ENCODE data around the gene HOXD8.

HOXD8 gene

DNA sequence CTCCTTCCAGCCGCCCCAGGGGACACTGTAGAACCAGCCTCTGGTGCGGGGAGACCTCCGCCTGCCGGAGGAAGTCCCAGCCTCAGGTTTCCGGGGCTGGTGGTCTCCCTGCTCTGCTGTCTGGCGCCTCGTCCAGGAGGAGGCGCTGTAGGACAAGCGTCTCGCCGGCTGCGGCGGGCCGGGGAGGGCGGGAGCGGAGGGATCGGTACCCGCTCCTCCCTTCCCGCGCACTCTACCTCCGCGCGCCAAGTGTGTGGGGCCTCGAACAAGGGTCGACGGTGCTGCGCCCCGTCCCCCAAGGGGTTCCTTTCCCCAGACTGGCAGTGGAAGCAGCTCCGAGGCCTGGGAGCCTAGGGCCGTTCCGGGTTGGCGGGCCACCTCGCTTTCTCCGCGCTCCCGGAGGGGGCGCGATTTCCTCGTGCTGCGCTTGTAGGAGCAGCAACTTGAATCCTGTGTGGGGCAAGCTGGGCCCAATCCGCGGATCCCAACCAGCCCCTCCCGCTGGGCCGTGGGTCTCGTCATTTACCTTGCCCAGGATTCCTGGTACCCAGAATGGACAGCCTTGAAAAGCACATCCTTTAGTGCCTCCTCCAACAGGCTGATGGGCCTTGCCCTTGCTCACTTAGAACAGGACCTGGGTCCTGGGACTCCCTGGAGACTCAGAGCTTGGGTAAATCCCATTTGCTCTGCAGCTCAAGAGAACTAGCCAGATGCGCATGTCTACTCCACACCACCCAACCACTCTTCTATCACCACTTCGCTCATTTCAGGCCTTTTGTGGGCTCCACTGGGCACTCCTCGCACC, 11.2 kb downstream of the HOXD8 start:
- H3K27ac ChIP-seq, result no peak overlapping the region
- DNase-seq (ENCODE audit: low read depth, low spot score), result no peak

DNA sequence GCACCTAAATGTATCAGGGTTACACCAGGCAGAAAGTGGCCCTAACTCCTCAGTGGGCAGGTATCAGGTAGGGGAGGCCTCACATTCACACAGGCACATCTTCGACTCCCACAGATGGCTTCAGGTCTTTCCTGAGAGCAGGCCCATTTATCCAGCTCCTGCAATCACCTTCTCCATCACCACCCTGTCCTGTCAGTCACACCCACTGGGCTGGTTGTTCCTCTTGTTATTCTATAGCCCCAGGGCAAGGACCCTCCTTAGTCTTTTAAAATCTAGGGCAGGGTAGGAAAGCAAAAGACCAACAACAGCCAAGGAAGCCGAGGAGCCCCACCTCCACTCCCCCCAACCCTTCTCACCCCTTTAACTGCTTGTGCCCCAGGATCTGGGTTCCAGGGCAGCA, 12.8 kb downstream of the HOXD8 start:
- no peak overlapping the region for H3K27ac ChIP-seq
- DNase-seq (ENCODE audit: low read depth, low spot score), result no peak

DNA sequence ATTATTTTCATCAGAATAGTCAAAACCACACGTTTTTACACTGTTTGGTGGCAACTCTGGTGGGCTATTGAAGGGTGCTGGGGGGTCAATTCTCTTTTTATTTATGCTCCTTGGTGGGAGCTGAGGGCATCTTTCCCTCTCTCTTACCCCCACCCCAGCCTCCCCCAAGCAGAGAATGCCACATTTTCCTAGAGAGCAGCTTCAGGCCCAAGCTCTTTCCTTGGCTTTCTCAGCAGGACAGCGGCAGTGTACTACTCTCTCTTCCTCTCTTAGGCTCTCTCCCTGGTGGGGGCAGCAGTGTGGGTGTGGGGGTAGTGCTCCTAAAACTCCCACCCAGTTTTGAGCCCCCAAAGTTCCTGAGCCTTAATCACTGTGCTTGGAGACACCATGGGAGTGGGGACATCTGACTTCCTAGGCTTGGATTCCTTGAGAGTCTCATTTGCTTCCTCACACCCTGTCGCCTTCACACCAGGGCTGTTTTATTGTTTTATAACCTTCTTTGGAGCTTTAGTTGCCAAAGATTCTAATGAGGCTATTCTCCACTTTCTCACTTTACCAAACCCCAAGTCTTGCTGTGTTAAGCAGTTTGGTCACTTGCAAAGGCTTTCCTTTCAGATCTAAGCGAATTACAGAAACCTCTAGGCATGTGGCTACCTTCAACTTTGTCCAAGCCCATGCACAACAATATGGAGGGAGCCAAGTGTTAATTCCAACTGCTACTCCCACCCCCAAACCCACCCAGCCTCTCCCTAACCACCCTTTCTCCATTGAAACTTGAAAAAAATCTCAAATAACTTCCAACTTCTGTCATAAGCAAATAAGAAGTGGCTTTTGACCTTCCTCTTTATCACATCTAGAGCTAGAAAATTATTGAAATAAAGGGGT, 15.8 kb downstream of the HOXD8 start:
- no peak for DNase-seq (ENCODE audit: low read depth, low spot score)
- no peak overlapping the region for H3K27ac ChIP-seq

DNA sequence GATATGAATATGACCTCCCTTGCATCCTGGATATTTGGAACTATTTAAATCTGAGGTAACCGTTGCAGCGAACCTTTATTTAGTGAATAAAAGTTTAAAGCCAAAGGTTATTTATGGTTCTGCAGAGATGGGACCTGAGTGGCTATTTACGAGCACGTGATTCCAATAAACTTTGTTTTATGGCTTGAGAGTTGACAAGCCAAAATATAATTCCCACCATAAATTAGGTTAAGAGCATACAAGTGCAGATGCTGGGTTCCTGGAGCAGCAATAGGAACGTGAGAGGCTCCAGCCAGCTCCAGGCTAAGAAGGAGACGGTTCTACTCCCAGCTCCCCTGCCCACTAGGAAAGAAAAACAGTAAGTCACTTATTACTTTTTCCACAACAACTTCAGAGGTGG, 16.6 kb downstream of the HOXD8 start:
- H3K27ac ChIP-seq, result no peak overlapping the region
- no peak for DNase-seq (ENCODE audit: low read depth, low spot score)

DNA sequence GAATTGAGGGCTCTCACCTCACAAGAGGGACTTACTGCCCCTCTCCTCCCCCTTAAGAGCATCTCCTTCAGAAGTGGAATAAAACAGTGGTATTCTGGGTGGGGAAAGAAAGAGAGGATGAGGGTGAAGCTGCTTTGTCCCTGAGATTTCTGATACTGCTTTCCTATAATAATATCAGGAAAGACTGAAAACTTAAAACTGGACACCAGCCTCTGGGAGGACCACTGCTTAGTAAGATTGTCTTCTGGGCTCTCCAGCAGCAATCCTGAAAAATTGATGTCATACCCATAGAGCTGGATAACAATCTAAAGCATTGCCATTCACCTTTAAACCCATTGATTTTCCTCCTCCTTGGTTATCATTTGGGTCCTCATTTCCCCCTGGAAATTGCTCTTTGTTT, 17.1 kb downstream of the HOXD8 start:
- no peak overlapping the region for H3K27ac ChIP-seq
- DNase-seq (ENCODE audit: low read depth, low spot score), result no peak

DNA sequence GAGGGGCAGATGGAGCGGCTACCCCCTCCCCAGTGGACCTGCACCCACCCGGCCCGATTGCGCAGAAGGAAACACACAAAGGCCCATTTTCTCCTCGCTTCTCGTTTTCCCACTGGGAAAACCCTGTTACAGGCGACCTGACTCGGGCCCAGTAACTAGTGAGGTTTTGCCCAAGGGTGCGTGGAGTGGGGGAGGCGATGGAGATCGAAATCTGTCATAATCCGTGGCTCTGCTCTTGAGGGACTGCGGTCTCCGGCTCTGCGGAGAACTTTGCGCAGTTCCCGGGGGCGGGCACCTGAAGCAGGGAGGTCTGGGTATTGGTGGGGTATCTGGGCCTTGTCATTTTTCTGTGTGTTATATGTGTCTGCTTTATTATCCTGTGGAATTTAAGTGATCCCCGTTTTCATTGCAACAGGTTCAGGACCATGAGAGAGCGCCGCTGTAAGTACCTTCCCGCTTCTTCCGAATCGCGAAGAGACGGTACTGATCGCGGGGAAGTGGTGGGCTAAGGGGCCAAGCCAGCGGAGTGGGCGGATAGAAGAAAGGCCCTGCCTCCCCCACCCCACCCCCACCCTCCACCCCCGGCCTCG, 17.8 kb downstream of the HOXD8 start:
- no peak for DNase-seq (ENCODE audit: low read depth, low spot score)

DNA sequence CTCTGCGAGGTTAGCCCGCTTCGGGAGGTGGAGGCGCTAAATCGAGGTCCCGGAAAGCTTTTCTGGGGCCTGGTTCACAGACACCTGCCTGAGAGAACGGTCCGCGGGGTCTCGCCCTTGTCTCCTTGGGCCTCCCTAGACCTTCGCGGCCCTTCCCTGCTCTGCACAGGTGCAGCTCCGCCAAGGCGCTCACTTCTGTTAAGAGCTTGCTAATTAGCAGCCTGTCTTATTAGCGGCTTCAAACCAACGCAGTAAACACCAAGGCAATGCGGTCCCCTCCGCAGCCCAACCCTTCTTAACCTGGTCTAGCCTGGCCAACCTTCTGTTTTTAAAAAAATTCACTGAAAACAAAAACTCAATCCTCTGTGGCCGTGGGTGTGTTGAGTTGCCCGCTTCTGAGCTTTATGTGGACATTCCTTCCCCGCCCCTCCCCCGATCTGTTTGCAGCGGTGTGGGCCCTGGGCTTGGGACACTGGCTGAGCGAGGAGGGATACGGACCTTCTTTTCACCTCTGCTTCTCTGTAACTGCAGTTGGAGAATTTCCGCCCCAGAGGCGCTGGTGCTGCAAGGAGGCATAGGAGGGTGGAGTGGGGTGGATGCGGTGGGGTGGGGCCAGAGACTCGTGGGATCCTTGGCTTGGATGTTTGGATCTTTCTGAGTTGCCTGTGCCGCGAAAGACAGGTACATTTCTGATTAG, 18.4 kb downstream of the HOXD8 start:
- no peak overlapping the region for H3K27ac ChIP-seq
- no peak for DNase-seq (ENCODE audit: low read depth, low spot score)

More for the DNA sequence above, 17.8 kb downstream of the HOXD8 start:
- no peak overlapping the region for H3K27ac ChIP-seq

DNA sequence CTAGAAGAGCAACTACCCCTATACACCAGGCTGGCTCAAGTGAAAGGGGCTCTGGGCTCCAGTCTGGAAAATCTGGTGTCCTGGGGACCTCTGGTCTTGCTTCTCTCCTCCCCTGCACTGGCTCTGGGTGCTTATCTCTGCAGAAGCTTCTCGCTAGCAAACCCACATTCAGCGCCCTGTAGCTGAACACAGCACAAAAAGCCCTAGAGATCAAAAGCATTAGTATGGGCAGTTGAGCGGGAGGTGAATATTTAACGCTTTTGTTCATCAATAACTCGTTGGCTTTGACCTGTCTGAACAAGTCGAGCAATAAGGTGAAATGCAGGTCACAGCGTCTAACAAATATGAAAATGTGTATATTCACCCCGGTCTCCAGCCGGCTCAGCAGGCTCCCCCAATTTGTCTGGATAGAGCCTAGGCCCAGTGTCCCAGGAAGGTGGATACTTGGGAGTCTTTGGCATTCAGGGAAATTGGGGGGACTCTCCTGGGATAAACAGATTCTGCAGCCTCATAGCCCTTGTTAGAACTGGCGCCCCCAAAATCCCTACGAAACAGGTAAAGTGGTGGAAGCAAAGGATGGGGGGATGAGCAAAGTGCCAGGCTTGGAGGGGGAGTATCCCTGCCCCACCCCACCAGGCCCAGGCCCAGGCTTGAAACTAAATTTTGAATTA, 19.4 kb downstream of the HOXD8 start:
- no peak overlapping the region for H3K27ac ChIP-seq
- no peak for DNase-seq (ENCODE audit: low read depth, low spot score)

DNA sequence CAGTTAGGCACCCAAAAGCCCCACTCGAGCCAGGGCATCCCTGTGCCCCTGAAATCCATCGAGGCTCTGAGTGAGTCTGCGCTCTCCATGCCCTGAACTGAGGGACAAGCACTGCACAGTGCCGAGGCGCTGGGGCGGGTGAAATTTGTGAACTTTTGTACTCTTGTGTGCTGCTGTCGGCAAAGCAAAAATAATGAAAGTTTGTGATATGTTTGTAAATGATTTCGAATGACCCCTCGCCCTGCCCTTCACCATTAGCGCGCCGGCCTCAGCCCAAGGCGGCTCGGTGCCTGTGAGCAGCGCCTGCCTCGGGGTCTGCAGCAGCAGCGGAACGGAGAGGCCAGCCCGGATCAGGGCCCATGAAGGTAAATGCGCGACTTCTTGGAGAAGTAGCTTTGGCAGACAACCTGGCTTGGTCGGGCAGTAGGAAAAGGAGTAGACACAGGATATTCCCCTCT, 20.0 kb downstream of the HOXD8 start:
- H3K27ac ChIP-seq, result no peak overlapping the region

DNA sequence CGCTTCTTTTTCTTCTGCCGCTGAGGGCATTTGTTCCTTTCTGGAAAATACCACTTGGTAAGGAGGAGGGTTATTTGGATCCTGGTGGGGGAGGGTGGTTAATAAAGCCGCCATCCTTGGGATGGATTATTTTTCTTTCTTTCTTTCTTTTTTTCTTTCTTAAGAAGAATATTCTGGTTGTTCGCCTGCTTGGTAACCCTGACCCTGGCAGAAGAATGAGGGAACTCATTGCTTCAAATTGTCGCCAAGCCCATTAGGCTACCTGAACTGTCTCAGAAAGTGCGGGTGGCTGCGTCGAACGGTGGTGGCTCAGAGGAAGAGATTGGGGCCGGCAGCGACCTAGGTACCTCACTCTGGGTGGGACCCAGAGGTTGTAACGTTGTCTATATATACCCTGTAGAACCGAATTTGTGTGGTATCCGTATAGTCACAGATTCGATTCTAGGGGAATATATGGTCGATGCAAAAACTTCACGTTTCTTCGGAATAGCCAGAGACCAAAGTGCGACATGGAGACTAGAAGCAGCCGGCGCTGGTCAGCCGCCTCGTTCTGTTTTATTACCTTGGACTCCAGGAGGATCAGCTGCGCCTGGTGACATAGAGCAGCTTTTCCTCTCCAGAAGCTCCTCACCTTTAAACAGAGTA, 20.6 kb downstream of the HOXD8 start:
- DNase-seq (ENCODE audit: low read depth, low spot score), result no peak
- H3K27ac ChIP-seq, result no peak overlapping the region

More for the DNA sequence above, 20.0 kb downstream of the HOXD8 start:
- DNase-seq (ENCODE audit: low read depth, low spot score), result no peak

DNA sequence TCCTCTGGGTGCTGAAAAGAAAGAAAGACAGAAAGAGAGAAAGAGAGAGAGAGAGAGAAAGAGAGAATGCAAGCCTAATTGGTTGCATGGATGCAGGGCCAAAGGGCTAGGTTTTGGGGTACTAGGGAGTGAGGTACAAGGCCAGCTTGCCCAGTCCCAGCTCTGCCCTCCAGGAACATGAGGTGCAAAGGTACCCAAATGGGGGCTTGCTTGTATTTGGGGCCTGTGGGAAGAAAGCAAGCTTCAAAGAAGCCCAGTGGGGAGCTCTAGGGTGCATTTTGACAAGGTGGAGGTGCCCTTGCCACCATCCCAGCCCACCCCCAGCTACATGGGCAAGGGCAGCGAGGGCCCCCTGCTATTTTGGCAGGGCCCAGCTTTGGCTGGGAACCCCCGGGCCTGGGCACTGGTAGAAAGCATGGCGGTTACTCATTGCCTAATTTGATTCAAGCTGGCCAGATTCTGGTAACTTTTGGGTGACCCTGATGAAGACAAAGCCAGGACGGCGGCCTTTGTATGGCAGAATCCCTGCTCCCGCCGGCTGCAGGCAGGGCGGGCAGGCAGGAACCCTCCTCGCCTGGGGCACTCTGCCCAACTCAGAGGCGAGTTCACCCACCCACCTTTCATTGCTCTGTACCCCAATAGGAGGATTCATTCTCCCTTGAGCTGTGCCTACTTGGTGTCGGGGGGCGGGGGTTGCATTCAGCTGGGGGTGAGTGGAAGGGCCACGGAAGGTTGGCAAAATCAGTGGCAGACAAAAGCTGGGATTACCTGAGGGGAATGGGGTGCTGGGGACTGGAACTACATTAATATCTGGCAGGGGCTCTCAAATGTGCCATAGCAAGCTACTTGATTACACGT, 21.3 kb downstream of the HOXD8 start:
- DNase-seq (ENCODE audit: low read depth, low spot score), result no peak
- no peak overlapping the region for H3K27ac ChIP-seq

DNA sequence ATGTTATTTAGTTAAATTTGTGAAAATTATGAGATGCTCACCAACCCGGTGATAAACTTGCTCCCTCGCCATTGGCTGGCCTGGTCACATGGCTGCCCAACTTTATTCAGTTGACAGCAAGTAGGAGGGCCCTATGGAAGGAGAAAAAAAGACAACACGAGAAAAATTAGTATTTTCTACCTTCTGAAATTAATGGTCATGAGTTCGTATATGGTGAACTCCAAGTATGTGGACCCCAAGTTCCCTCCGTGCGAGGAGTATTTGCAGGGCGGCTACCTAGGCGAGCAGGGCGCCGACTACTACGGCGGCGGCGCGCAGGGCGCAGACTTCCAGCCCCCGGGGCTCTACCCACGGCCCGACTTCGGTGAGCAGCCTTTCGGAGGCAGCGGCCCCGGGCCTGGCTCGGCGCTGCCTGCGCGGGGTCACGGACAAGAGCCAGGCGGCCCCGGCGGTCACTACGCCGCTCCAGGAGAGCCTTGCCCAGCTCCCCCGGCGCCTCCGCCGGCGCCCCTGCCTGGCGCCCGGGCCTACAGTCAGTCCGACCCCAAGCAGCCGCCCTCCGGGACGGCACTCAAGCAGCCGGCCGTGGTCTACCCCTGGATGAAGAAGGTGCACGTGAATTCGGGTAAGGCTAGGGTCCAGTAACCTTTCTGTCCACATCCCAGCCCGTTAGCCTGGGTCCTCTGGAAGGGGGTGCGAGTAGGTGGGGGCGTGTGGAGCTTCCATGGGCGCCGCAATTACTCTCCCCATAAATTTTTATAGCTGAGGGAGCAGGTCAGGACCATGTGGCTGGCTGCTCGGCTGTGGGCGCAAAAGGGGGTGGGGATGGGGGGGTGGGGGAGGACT, 22.2 kb downstream of the HOXD8 start, which contains the start of gene HOXD4:
TSS of gene HOXD4 (plus strand) at position 109 of the 846 bp plus-strand sequence. CDS start at position 193, 84 bp downstream.
- H3K27ac ChIP-seq, result no peak within 1 kb of the TSS
- DNase-seq (ENCODE audit: low read depth, low spot score), result no peak

DNA sequence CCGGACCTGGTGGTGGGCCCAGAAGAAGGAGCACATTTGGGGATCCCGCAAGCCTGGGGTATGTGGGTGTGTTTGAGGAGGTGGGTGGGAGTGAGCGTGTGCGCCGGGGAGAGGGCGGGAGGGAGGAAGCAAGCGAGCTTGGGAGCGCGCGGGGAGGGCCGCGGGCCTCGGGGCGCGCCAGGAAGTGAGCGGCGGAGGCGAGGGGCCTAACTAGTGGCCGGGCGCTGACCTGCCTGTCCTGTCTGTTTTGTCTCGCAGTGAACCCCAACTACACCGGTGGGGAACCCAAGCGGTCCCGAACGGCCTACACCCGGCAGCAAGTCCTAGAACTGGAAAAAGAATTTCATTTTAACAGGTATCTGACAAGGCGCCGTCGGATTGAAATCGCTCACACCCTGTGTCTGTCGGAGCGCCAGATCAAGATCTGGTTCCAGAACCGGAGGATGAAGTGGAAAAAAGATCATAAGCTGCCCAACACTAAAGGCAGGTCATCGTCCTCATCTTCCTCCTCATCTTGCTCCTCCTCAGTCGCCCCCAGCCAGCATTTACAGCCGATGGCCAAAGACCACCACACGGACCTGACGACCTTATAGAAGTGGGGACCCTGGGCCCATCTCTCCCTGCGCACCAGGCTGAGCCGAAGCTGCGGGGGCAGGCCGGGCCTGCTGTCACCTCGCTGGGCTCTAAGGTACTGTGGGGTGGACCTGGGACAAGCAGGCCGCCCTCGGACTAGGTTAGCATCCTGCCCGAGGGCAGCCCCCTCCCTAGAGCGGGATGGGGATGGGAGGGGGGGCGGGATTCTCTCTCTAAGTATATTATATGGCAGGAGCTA, 23.1 kb downstream of the HOXD8 start:
- no peak overlapping the region for H3K27ac ChIP-seq

DNA sequence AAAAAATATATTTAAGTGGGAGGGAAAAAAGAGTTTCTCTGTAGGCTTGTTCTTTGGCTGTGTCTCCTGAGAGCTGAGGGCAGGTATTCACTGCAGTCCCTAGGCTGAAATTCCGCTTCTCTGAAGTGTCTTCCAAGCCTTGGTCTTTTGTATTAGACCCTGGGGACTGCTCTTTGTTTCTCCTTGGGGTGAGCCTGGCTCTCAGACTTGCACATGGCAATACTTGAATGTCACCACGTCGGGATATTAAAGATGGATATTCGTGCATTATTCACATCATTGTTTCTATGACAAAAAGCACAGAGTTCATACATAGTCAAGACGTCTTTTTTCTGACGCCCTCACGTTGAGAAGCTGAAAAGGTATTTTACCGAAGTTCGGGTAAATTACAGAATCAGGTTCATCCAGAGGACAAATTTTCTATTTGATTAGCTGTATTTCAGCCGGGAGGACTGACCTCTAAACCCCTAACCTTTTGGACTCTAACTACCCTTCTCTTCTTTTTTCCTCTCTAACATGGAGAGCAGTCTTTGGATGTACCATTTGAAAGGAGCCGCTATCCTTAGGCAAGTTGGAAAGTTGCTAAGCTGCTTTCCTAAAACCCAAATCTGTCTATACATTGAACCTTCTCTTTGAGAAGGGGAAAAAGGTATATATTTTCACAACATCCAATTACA, 25.2 kb downstream of the HOXD8 start:
- no peak for DNase-seq (ENCODE audit: low read depth, low spot score)
- H3K27ac ChIP-seq, result no peak overlapping the region

More for the DNA sequence above, 23.1 kb downstream of the HOXD8 start:
- no peak for DNase-seq (ENCODE audit: low read depth, low spot score)

DNA sequence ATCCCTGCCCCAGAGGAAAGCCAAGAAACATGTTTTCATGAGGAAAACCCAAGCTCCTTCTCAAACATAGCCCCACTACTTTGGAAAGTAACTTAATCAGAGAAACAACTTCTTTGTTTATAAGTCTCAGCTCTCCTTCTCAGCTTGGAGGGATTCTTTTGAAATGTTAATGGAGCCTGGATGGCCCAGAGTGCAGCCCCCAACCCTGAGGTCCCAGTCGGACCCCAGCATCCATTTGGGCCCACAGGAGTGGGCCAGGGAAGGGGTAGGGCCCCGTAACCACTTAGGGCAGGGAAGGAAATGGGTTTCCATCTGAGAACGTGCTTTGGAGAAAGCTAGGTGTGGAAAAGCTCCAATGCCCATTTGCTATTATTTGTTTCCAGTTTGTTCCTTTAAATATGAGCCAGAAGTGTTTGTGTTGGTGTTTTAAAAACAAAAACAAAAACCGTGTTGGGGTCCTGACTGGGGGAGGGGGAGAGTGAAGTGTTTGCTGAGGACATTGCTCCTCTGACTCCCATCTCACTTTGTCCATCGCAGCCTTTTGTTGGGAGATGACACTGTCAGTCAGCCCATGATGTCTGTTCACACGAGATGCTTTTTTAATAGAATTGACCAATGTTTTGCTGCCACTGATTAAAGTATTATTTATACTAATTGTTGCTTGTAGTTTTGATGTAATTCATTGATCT, 26.0 kb downstream of the HOXD8 start:
- H3K27ac ChIP-seq, result no peak overlapping the region
- DNase-seq (ENCODE audit: low read depth, low spot score), result no peak

Measured in epithelial cell of prostate (primary cell).